WERI-Rb-1 (cell line): ENCODE measurements around the gene MBNL3.

Source experiments
- DNase-seq: peaks from one replicate; pipeline ENCODE4 v3.0.0-alpha.2; 2020
- H3K27ac ChIP-seq: fragments of 250-450 bp; sonication (Bioruptor Pico); 2 replicates; pipeline ENCODE4 v1.5.1; 2020; ENCODE audit warnings: mild to moderate bottlenecking, moderate library complexity
- H3K27me3 ChIP-seq: fragments of 250-450 bp; sonication (Bioruptor Pico); 2 replicates; pipeline ENCODE4 v1.5.1; 2021; ENCODE audit warnings: mild to moderate bottlenecking, low read depth, moderate library complexity; ENCODE audit not compliant: insufficient read depth, severe bottlenecking
- H3K36me3 ChIP-seq: fragments of 250-450 bp; sonication (Bioruptor Pico); 2 replicates; pipeline ENCODE4 v1.5.1; 2020; ENCODE audit warnings: mild to moderate bottlenecking, moderate library complexity
- H3K4me3 ChIP-seq: 2 replicates; pipeline ENCODE4 v1.5.1; 2011; ENCODE audit warnings: low read depth, mild to moderate bottlenecking, control low read depth, low read length
- H3K9me3 ChIP-seq: fragments of 250-450 bp; sonication (Bioruptor Pico); 2 replicates; pipeline ENCODE4 v1.5.1; 2021; ENCODE audit warnings: mild to moderate bottlenecking, moderate library complexity; ENCODE audit not compliant: severe bottlenecking
- TF ChIP-seq, protein P1 (sequence below): IDR thresholded peaks from 2 replicates; pipeline ENCODE4 v1.5.1; 2011; ENCODE audit warnings: low read depth, mild to moderate bottlenecking, control low read depth, inconsistent platforms, low read length

MBNL3 gene

GRCh38 chrX:132426695-132427281 is 62.0 kb downstream of the MBNL3 start:
- H3K9me3 ChIP-seq, result no peaks in the 10 kb centered on the region
- no peak overlapping the region for H3K4me3 ChIP-seq
- TF ChIP-seq, protein P1, sequence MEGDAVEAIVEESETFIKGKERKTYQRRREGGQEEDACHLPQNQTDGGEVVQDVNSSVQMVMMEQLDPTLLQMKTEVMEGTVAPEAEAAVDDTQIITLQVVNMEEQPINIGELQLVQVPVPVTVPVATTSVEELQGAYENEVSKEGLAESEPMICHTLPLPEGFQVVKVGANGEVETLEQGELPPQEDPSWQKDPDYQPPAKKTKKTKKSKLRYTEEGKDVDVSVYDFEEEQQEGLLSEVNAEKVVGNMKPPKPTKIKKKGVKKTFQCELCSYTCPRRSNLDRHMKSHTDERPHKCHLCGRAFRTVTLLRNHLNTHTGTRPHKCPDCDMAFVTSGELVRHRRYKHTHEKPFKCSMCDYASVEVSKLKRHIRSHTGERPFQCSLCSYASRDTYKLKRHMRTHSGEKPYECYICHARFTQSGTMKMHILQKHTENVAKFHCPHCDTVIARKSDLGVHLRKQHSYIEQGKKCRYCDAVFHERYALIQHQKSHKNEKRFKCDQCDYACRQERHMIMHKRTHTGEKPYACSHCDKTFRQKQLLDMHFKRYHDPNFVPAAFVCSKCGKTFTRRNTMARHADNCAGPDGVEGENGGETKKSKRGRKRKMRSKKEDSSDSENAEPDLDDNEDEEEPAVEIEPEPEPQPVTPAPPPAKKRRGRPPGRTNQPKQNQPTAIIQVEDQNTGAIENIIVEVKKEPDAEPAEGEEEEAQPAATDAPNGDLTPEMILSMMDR, result no peak
- DNase-seq, result no peak
- H3K27me3 ChIP-seq, result peaks cover 6% of the 10 kb centered on the region
- H3K27ac ChIP-seq, result no peak overlapping the region
- no peaks in the 10 kb centered on the region for H3K36me3 ChIP-seq

- peaks cover 6% of the 10 kb centered on the region for H3K27me3 ChIP-seq
- no peaks in the 10 kb centered on the region for H3K9me3 ChIP-seq
- TF ChIP-seq, protein P1, result no peak
- DNase-seq, result no peak
- no peak overlapping the region for H3K4me3 ChIP-seq
- no peak overlapping the region for H3K27ac ChIP-seq
- H3K36me3 ChIP-seq, result no peaks in the 10 kb centered on the region
These were observed 63.0 kb downstream of the MBNL3 start for GRCh38 chrX:132425744-132426318.

- Histone ChIP-seq H3K36me3 (no peaks in the 10 kb centered on the region), H3K27ac (no peak overlapping the region), H3K27me3 (peaks cover 6% of the 10 kb centered on the region), H3K9me3 (no peaks in the 10 kb centered on the region), H3K4me3 (no peak overlapping the region)
- TF ChIP-seq, protein P1, result no peak
- no peak for DNase-seq
These were observed 65.5 kb downstream of the MBNL3 start for GRCh38 chrX:132423323-132423722.

- H3K27me3 ChIP-seq, result peaks cover 19% of the 10 kb centered on the region
- H3K27ac ChIP-seq, result no peak overlapping the region
- H3K4me3 ChIP-seq, result no peak overlapping the region
- no peaks in the 10 kb centered on the region for H3K36me3 ChIP-seq
- DNase-seq, result no peak
- no peaks in the 10 kb centered on the region for H3K9me3 ChIP-seq
- TF ChIP-seq, protein P1, result no peak
These were observed 73.8 kb downstream of the MBNL3 start for GRCh38 chrX:132415012-132415411.

DNA sequence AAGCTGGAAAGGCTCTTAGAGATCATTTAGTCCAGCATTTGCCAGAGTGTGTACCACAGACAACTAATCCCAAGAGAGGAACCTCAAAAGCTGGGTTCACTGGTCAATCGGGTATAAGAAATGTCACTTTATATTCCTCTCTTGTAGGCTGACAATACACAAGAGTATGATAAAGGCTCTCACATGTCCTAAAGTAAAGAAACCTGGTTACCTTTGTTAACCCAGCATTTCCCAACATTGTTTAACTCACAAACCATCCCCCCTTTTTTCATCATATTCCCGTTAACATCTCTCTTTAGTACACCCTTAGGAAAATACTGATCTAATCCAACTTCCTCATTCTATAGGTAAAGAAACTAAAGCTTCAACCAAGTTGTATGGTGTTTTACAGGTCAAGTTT is 74.4 kb downstream of the MBNL3 start:
- TF ChIP-seq, protein P1, result no peak

GRCh38 chrX:132413459-132413858 is 75.4 kb downstream of the MBNL3 start:
- H3K27ac ChIP-seq, result no peak overlapping the region
- TF ChIP-seq, protein P1, result no peak

More for the DNA sequence above, 74.4 kb downstream of the MBNL3 start:
- Histone ChIP-seq H3K4me3 (no peak overlapping the region), H3K9me3 (no peaks in the 10 kb centered on the region), H3K36me3 (no peaks in the 10 kb centered on the region), H3K27ac (no peak overlapping the region), H3K27me3 (peaks cover 19% of the 10 kb centered on the region)
- no peak for DNase-seq

More at GRCh38 chrX:132413459-132413858, 75.4 kb downstream of the MBNL3 start:
- Histone ChIP-seq H3K9me3 (no peaks in the 10 kb centered on the region), H3K36me3 (no peaks in the 10 kb centered on the region), H3K27me3 (peaks cover 19% of the 10 kb centered on the region), H3K4me3 (no peak overlapping the region)
- DNase-seq, result no peak
